ENCODE data around the gene HNRNPAB. TPM values are rescaled to one million over a fixed set of nuclear protein-coding genes. Genes with fewer than 3 reads are reported as not detected.

HNRNPAB gene
- total and polyA plus RNA-seq, 12 donors = 40.7 to 265 (median 117) TPM

GRCh38 chr5:178191661-178192060, 12.7 kb upstream of the HNRNPAB start:
- H3K4me1 ChIP-seq (replicated peaks in 1 of 2) = no peaks in the 10 kb centered on the region
- WGBS, 4 donors = 65 to 86% (median 72%) methylated on average over 4 of the region's 4 CpGs
- TF ChIP-seq, protein P1, sequence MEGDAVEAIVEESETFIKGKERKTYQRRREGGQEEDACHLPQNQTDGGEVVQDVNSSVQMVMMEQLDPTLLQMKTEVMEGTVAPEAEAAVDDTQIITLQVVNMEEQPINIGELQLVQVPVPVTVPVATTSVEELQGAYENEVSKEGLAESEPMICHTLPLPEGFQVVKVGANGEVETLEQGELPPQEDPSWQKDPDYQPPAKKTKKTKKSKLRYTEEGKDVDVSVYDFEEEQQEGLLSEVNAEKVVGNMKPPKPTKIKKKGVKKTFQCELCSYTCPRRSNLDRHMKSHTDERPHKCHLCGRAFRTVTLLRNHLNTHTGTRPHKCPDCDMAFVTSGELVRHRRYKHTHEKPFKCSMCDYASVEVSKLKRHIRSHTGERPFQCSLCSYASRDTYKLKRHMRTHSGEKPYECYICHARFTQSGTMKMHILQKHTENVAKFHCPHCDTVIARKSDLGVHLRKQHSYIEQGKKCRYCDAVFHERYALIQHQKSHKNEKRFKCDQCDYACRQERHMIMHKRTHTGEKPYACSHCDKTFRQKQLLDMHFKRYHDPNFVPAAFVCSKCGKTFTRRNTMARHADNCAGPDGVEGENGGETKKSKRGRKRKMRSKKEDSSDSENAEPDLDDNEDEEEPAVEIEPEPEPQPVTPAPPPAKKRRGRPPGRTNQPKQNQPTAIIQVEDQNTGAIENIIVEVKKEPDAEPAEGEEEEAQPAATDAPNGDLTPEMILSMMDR (IDR thresholded peaks at IDR 0.05) = no peak
- no peak for TF ChIP-seq POLR2A (IDR thresholded peaks at IDR 0.05)
- no peak overlapping the region for H3K4me3 ChIP-seq
- H3K27me3 ChIP-seq = no peaks in the 10 kb centered on the region
- H3K9me3 ChIP-seq (replicated peaks in 1 of 3) = no peaks in the 10 kb centered on the region
- H3K27ac ChIP-seq = no peak overlapping the region
- intact Hi-C loops (cut with DNase I) = no loop called here
- no peaks in the 10 kb centered on the region for H3K36me3 ChIP-seq (replicated peaks in 1 of 2)
- no peak for DNase-seq

DNA sequence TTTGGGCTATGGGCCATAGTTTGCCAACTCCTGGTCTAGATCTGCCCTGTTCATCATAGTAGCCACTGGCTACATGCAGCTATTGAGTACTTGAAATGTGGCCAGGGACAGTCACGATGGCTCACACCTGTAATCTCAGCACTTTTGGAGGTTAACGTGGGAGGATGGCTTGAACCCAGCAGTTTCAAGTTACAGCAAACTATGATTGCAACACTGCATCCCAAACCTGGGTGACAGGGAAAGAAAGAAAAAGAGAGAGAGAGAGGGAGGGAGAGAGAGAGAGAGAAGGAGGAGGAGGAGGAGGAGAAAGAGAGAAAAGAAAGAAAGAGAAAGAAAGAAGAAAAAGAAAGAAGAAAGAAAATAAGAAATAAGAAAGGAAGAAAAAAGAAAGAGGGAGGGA, 12.1 kb upstream of the HNRNPAB start:
- intact Hi-C loops (cut with DNase I) = no loop called here
- TF ChIP-seq, protein P1 (IDR thresholded peaks at IDR 0.05) = no peak
- no peak for TF ChIP-seq POLR2A (IDR thresholded peaks at IDR 0.05)

GRCh38 chr5:178192787-178193186, 11.5 kb upstream of the HNRNPAB start:
- TF ChIP-seq, protein P1 (IDR thresholded peaks at IDR 0.05) = no peak
- TF ChIP-seq POLR2A (IDR thresholded peaks at IDR 0.05) = no peak
- Histone ChIP-seq H3K36me3 (replicated peaks in 1 of 2) (no peaks in the 10 kb centered on the region), H3K27ac (no peak overlapping the region), H3K27me3 (no peaks in the 10 kb centered on the region), H3K4me3 (no peak overlapping the region), H3K4me1 (replicated peaks in 1 of 2) (no peaks in the 10 kb centered on the region), H3K9me3 (replicated peaks in 1 of 3) (no peaks in the 10 kb centered on the region)
- WGBS, 4 donors = 85 to 91% (median 91%) methylated on average over 7 of the region's 7 CpGs
- no peak for DNase-seq
- intact Hi-C loops (cut with DNase I) = no loop called here

More for the DNA sequence above, 12.1 kb upstream of the HNRNPAB start:
- 30 to 54% (median 35%) methylated on average over 2 of the region's 2 CpGs for WGBS, 4 donors
- Histone ChIP-seq H3K9me3 (replicated peaks in 1 of 3) (no peaks in the 10 kb centered on the region), H3K4me1 (replicated peaks in 1 of 2) (no peaks in the 10 kb centered on the region), H3K27ac (no peak overlapping the region), H3K4me3 (no peak overlapping the region), H3K36me3 (replicated peaks in 1 of 2) (no peaks in the 10 kb centered on the region), H3K27me3 (no peaks in the 10 kb centered on the region)
- no peak for DNase-seq

DNA sequence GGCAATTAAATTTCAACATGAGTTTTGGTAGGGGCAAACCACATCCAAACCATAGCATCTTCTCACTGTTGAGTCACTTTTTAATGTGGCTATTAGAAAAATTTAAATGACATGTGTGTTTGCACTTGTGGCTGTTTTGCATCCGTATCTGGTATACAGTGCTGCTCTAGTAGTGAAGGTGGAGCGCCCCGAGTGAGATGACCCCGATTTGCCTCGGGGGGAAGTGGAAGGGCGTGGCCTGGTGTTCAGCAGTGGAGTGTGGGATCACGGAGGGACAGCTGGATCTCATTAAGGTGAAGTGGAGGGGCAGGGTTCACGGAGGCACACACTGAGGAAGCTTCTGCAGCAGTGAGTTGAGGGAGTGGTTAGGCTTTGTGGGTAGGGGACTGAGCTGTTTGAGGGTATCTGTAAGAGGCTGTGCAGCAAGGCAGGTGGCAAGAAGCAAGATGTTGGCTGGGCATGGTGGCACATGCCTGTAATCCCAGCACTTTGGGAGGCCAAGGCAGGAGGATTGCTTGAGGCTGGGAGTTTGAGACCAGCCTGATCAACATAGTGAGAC, 11.0 kb upstream of the HNRNPAB start:
- no peak overlapping the region for H3K27ac ChIP-seq
- H3K27me3 ChIP-seq = no peaks in the 10 kb centered on the region
- intact Hi-C loops (cut with DNase I) = no loop called here
- H3K9me3 ChIP-seq (replicated peaks in 1 of 3) = no peaks in the 10 kb centered on the region
- H3K4me3 ChIP-seq = no peak overlapping the region
- TF ChIP-seq, protein P1 (IDR thresholded peaks at IDR 0.05) = no peak
- TF ChIP-seq POLR2A (IDR thresholded peaks at IDR 0.05) = no peak
- WGBS, 4 donors = 75 to 86% (median 77%) methylated on average over 8 of the region's 8 CpGs
- H3K36me3 ChIP-seq (replicated peaks in 1 of 2) = no peaks in the 10 kb centered on the region
- no peak for DNase-seq
- no peaks in the 10 kb centered on the region for H3K4me1 ChIP-seq (replicated peaks in 1 of 2)
